ENCODE measurements around the gene CDK19. TPM values are rescaled to one million over a fixed set of nuclear protein-coding genes. Genes with fewer than 3 reads are reported as not detected.

CDK19 gene
- total and polyA plus RNA-seq, 2 donors (not counting 1 experiment from before 2014, with no cell fraction given): 11.2 to 11.3 TPM

- Histone ChIP-seq H3K4me2 (ENCODE audit: extremely low read depth, insufficient read depth, low read length) (no peak overlapping the region), H3K79me2 (ENCODE audit: control insufficient read depth, insufficient read depth, low read length) (no peaks in the 10 kb centered on the region), H4K20me1 (ENCODE audit: control insufficient read depth, extremely low read depth, insufficient read depth, low read length) (no peaks in the 10 kb centered on the region), H3K27me3 (ENCODE audit: control insufficient read depth, insufficient read depth, low read length) (no peaks in the 10 kb centered on the region), H3K36me3 (ENCODE audit: control insufficient read depth, insufficient read depth, low read length) (no peaks in the 10 kb centered on the region), H3K4me1 (ENCODE audit: control insufficient read depth, extremely low read depth, insufficient read depth, low read length) (no peaks in the 10 kb centered on the region), H3K9ac (ENCODE audit: insufficient read depth, low read length) (no peak overlapping the region), H2AFZ (ENCODE audit: low read length) (no peak overlapping the region), H3K9me3 (ENCODE audit: control insufficient read depth, insufficient read depth, low read depth, low read length) (no peaks in the 10 kb centered on the region), H3K27ac (ENCODE audit: insufficient read depth, low read length) (no peak overlapping the region), H3K4me3 (replicated peaks in 1 of 4; ENCODE audit: control extremely low read depth in 1 of 4, insufficient read depth in 1 of 4, low read depth in 3 of 4, low read length in 4 of 4) (no peak overlapping the region)
- no peak for DNase-seq (ENCODE audit: low read depth in 2 of 2)
- TF ChIP-seq CTCF (conservative IDR thresholded peaks at IDR 0.05 in 1 of 2, IDR thresholded peaks at IDR 0.05 in 1 of 2; ENCODE audit: low read depth in 1 of 2, low read length in 2 of 2) (no peak), EZH2 (IDR thresholded peaks at IDR 0.05; ENCODE audit: low read length, missing control alignments) (no peak)
Observed at GRCh38 chr6:110573136-110573535, 242.1 kb downstream of the CDK19 start.

GRCh38 chr6:110567957-110568696 lies 247.1 kb downstream of the CDK19 start:
- TF ChIP-seq EZH2 (IDR thresholded peaks at IDR 0.05; ENCODE audit: low read length, missing control alignments) (no peak), CTCF (conservative IDR thresholded peaks at IDR 0.05 in 1 of 2, IDR thresholded peaks at IDR 0.05 in 1 of 2; ENCODE audit: low read depth in 1 of 2, low read length in 2 of 2) (no peak)
- H3K79me2 ChIP-seq (ENCODE audit: control insufficient read depth, insufficient read depth, low read length): no peaks in the 10 kb centered on the region
- no peak overlapping the region for H3K4me3 ChIP-seq (replicated peaks in 1 of 4; ENCODE audit: control extremely low read depth in 1 of 4, insufficient read depth in 1 of 4, low read depth in 3 of 4, low read length in 4 of 4)
- H3K4me1 ChIP-seq (ENCODE audit: control insufficient read depth, extremely low read depth, insufficient read depth, low read length): no peaks in the 10 kb centered on the region
- no peaks in the 10 kb centered on the region for H4K20me1 ChIP-seq (ENCODE audit: control insufficient read depth, extremely low read depth, insufficient read depth, low read length)
- H3K4me2 ChIP-seq (ENCODE audit: extremely low read depth, insufficient read depth, low read length): no peak overlapping the region
- no peak overlapping the region for H3K27ac ChIP-seq (ENCODE audit: insufficient read depth, low read length)
- H3K9ac ChIP-seq (ENCODE audit: insufficient read depth, low read length): no peak overlapping the region
- DNase-seq (ENCODE audit: low read depth in 2 of 2): no peak
- H3K27me3 ChIP-seq (ENCODE audit: control insufficient read depth, insufficient read depth, low read length): no peaks in the 10 kb centered on the region
- no peaks in the 10 kb centered on the region for H3K36me3 ChIP-seq (ENCODE audit: control insufficient read depth, insufficient read depth, low read length)
- no peak overlapping the region for H2AFZ ChIP-seq (ENCODE audit: low read length)
- H3K9me3 ChIP-seq (ENCODE audit: control insufficient read depth, insufficient read depth, low read depth, low read length): no peaks in the 10 kb centered on the region

- TF ChIP-seq EZH2 (IDR thresholded peaks at IDR 0.05; ENCODE audit: low read length, missing control alignments): no peak
- no peak for TF ChIP-seq CTCF (conservative IDR thresholded peaks at IDR 0.05 in 1 of 2, IDR thresholded peaks at IDR 0.05 in 1 of 2; ENCODE audit: low read depth in 1 of 2, low read length in 2 of 2)
- DNase-seq (ENCODE audit: low read depth in 2 of 2): peak in 1 of 2 donors; percentile 45
- Histone ChIP-seq H3K9me3 (ENCODE audit: control insufficient read depth, insufficient read depth, low read depth, low read length) (no peaks in the 10 kb centered on the region), H2AFZ (ENCODE audit: low read length) (no peak overlapping the region), H3K9ac (ENCODE audit: insufficient read depth, low read length) (no peak overlapping the region), H3K36me3 (ENCODE audit: control insufficient read depth, insufficient read depth, low read length) (no peaks in the 10 kb centered on the region), H3K27ac (ENCODE audit: insufficient read depth, low read length) (no peak overlapping the region), H3K4me2 (ENCODE audit: extremely low read depth, insufficient read depth, low read length) (no peak overlapping the region), H3K4me3 (replicated peaks in 1 of 4; ENCODE audit: control extremely low read depth in 1 of 4, insufficient read depth in 1 of 4, low read depth in 3 of 4, low read length in 4 of 4) (no peak overlapping the region), H3K79me2 (ENCODE audit: control insufficient read depth, insufficient read depth, low read length) (no peaks in the 10 kb centered on the region), H3K27me3 (ENCODE audit: control insufficient read depth, insufficient read depth, low read length) (no peaks in the 10 kb centered on the region), H4K20me1 (ENCODE audit: control insufficient read depth, extremely low read depth, insufficient read depth, low read length) (no peaks in the 10 kb centered on the region), H3K4me1 (ENCODE audit: control insufficient read depth, extremely low read depth, insufficient read depth, low read length) (no peaks in the 10 kb centered on the region)
Observed at GRCh38 chr6:110566346-110567125, 248.7 kb downstream of the CDK19 start.
